HepG2 (cell line): Measurements from ENCODE around the gene CEP128. TPM values are rescaled to one million over a fixed set of nuclear protein-coding genes. Genes with fewer than 3 reads are reported as not detected.

Experiments used
- BRD4 ChIP-seq: sonication (generic); formaldehyde crosslinking; IDR thresholded peaks from 2 replicates; pipeline ENCODE4 v1.4.0; 2020; ENCODE audit warnings: missing genetic modification reagents
- DR1 ChIP-seq: sonication (generic); formaldehyde crosslinking; IDR thresholded peaks from 2 replicates; pipeline ENCODE4 v1.8.0; 2021; ENCODE audit warnings: mild to moderate bottlenecking, missing genetic modification reagents, inconsistent platforms
- HHEX ChIP-seq: IDR thresholded peaks from 2 replicates; pipeline ENCODE4 v1.6.1; 2016; ENCODE audit warnings: control low read depth
- HOXA3 ChIP-seq: sonication (generic); formaldehyde crosslinking; IDR thresholded peaks from 2 replicates; pipeline ENCODE4 v1.5.0; 2020; ENCODE audit warnings: missing genetic modification reagents
- KAT2B ChIP-seq: fragments of 150-350 bp; IDR thresholded peaks from 2 replicates; pipeline ENCODE4 v1.6.1; 2014; ENCODE audit warnings: low read depth, low read length, borderline replicate concordance
- MXI1 ChIP-seq: IDR thresholded peaks from 3 replicates; pipeline ENCODE4 v1.6.1; 2012; ENCODE audit warnings: low read depth, low read length, inconsistent platforms, borderline replicate concordance
- MYC ChIP-seq: sonication (generic); formaldehyde crosslinking; IDR thresholded peaks from 2 replicates; pipeline ENCODE4 v1.9.0; 2021; ENCODE audit warnings: missing genetic modification reagents, borderline replicate concordance
- PRPF4 ChIP-seq: fragments of 200-400 bp; formaldehyde crosslinking; IDR thresholded peaks from 2 replicates; pipeline ENCODE4 v1.6.1; 2016; ENCODE audit warnings: low read length, low read depth; ENCODE audit not compliant: poor library complexity, severe bottlenecking
- RAD21 ChIP-seq: fragments of 450-650 bp; formaldehyde crosslinking; IDR thresholded peaks from 2 replicates; pipeline ENCODE4 v1.5.0; 2020; ENCODE audit warnings: mild to moderate bottlenecking
- SRF ChIP-seq: IDR thresholded peaks from 2 replicates; pipeline ENCODE4 v1.6.1; 2011; ENCODE audit warnings: mild to moderate bottlenecking, low read depth, low read length, moderate library complexity
- STAG1 ChIP-seq: sonication (generic); formaldehyde crosslinking; IDR thresholded peaks from 2 replicates; pipeline ENCODE4 v1.4.0; 2020; ENCODE audit warnings: missing genetic modification reagents
- TBX2 ChIP-seq: sonication (generic); formaldehyde crosslinking; IDR thresholded peaks from 2 replicates; pipeline ENCODE4 v1.5.0; 2020; ENCODE audit warnings: missing genetic modification reagents, mild to moderate bottlenecking, borderline replicate concordance
- TEAD3 ChIP-seq: optimal IDR thresholded peaks from 2 replicates; pipeline ENCODE3; 2016; ENCODE audit warnings: borderline replicate concordance
- THYN1 ChIP-seq: sonication (generic); formaldehyde crosslinking; IDR thresholded peaks from 2 replicates; pipeline ENCODE4 v1.8.1; 2023; ENCODE audit warnings: low read depth, mild to moderate bottlenecking, moderate library complexity, missing genetic modification reagents, borderline replicate concordance
- U2AF2 ChIP-seq: fragments of 200-400 bp; formaldehyde crosslinking; IDR thresholded peaks from 2 replicates; pipeline ENCODE4 v1.6.1; 2017; ENCODE audit warnings: low read depth, mild to moderate bottlenecking, low read length
- ZC3H4 ChIP-seq: sonication (generic); formaldehyde crosslinking; IDR thresholded peaks from 2 replicates; pipeline ENCODE4 v1.4.0; 2020; ENCODE audit warnings: missing genetic modification reagents, borderline replicate concordance
- ZFP36L1 ChIP-seq: sonication (generic); formaldehyde crosslinking; IDR thresholded peaks from 2 replicates; pipeline ENCODE4 v1.8.0; 2022; ENCODE audit warnings: mild to moderate bottlenecking, missing genetic modification reagents, moderate library complexity
- ZNF296 ChIP-seq: sonication (generic); formaldehyde crosslinking; conservative IDR thresholded peaks from 2 replicates; pipeline ENCODE4 v1.5.0; 2020; ENCODE audit warnings: mild to moderate bottlenecking, missing genetic modification reagents
- ZNF317 ChIP-seq: sonication (generic); formaldehyde crosslinking; IDR thresholded peaks from 2 replicates; pipeline ENCODE4 v1.5.0; 2020; ENCODE audit warnings: mild to moderate bottlenecking, missing genetic modification reagents
- ZNF674 ChIP-seq: sonication (generic); formaldehyde crosslinking; IDR thresholded peaks from 2 replicates; pipeline ENCODE4 v1.5.0; 2020; ENCODE audit warnings: low read depth, mild to moderate bottlenecking, missing genetic modification reagents
- polyA plus RNA-seq, 8 experiments: library from polyadenylated mRNA; depleted of rRNA in 3 of 8; stranded (reverse) in 7 of 8; unstranded in 1 of 8; fragments of >200 nt; fragmentation: Illumina TruSeq in 4 of 8; extraction: Trizol in 4 of 8; gene quantifications; 2 replicates each; pipeline versions ENCODE4 v1.2.1 to v1.2.3, GENCODE V29; 2011 to 2016; ENCODE audit warnings: low read depth in 4 of 8, missing spikeins in 1 of 8, mixed read lengths in 1 of 8; ENCODE audit not compliant: insufficient read depth in 1 of 8
- total RNA-seq, 5 experiments: library from RNA; depleted of rRNA; stranded (reverse); fragments of >200 nt; fragmentation: Illumina TruSeq; extraction: Trizol; gene quantifications; 2 replicates each; pipeline ENCODE4 v1.2.3, GENCODE V29; 2016; ENCODE audit warnings: low read depth in 1 of 5
- TF ChIP-seq, protein P1 (sequence below): sonication (generic); formaldehyde crosslinking; IDR thresholded peaks from 2 replicates; pipeline ENCODE4 v1.8.1; 2023; ENCODE audit warnings: mild to moderate bottlenecking, moderate library complexity, missing genetic modification reagents
- TF ChIP-seq, protein P2 (sequence below): sonication (generic); formaldehyde crosslinking; IDR thresholded peaks from 2 replicates; pipeline ENCODE4 v1.4.0; 2020; ENCODE audit warnings: missing genetic modification reagents, borderline replicate concordance
- TF ChIP-seq, protein P3 (sequence below): sonication (generic); formaldehyde crosslinking; IDR thresholded peaks from 2 replicates; pipeline ENCODE4 v1.4.0; 2020; ENCODE audit warnings: missing genetic modification reagents
- TF ChIP-seq, protein P4 (sequence below): sonication (generic); formaldehyde crosslinking; IDR thresholded peaks from 2 replicates; pipeline ENCODE4 v1.5.0; 2020; ENCODE audit warnings: missing genetic modification reagents

The CEP128 gene
- total and polyA plus RNA-seq, 2 of the 13 experiments (the other 11 are each of a cell fraction or from before 2014, with no cell fraction given) = 1.3 to 7.5 TPM

DNA sequence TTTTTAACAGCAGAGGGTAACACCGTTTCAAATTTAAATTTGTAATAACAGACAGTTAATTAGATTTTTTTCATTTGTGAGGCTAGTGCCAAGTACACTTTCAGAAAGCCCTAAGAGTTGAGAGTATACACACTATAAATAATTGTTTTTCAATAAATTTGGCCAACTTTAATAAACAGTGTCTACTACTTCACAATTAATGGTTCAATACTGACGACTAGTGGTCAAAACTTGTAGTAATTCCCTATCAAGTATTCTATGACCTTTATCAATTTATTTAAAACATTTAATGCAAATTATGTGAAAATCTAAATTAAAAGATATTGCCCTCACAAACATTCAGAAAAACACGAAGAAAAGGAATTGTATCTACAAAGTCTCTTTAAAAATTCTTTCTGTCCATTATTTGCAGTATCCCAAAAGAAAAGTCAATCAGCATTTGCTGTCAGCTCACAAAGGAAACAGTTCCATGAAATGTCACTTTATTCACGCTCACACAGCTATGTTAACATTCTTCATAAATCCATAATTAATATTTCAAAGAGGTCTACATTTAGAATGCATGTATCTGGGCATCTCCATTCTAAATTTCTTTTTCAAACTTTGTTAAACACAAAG lies 91.2 kb downstream of the CEP128 start (continued):
- no peak for TF ChIP-seq PRPF4
- TF ChIP-seq STAG1 (CRISPR knock-in tag) = peak; percentile 83
- no peak for TF ChIP-seq HHEX
- TF ChIP-seq, protein P1, sequence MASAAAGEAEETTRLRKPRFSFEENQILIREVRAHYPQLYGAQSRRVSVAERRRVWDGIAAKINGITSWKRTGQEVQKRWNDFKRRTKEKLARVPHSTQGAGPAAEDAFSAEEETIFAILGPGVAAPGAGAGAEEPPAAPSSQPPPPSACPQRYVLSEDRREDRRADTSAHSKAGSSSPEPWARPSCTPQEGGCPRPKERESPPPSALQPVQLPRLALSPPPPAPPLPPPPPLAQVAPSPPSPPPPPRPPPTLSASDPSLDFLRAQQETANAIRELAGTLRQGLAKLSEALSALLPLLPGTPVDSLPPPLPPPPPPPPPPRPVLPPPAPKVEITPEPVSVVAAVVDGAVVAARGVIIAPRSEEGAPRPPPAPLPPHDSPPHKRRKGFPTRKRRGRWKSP = no peak
- TF ChIP-seq DR1 (CRISPR knock-in tag) = no peak
- no peak for TF ChIP-seq MYC (CRISPR knock-in tag)
- TF ChIP-seq ZFP36L1 = no peak
- no peak for TF ChIP-seq U2AF2
- no peak for TF ChIP-seq TBX2 (CRISPR knock-in tag)
- TF ChIP-seq, protein P2, sequence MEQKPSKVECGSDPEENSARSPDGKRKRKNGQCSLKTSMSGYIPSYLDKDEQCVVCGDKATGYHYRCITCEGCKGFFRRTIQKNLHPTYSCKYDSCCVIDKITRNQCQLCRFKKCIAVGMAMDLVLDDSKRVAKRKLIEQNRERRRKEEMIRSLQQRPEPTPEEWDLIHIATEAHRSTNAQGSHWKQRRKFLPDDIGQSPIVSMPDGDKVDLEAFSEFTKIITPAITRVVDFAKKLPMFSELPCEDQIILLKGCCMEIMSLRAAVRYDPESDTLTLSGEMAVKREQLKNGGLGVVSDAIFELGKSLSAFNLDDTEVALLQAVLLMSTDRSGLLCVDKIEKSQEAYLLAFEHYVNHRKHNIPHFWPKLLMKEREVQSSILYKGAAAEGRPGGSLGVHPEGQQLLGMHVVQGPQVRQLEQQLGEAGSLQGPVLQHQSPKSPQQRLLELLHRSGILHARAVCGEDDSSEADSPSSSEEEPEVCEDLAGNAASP (CRISPR knock-in tag) = no peak
- TF ChIP-seq TEAD3 (CRISPR knock-in tag) = no peak
- TF ChIP-seq THYN1 (CRISPR knock-in tag) = no peak
- no peak for TF ChIP-seq ZNF296
- no peak for TF ChIP-seq MXI1
- TF ChIP-seq ZNF674 (CRISPR knock-in tag) = no peak
- TF ChIP-seq, protein P3, sequence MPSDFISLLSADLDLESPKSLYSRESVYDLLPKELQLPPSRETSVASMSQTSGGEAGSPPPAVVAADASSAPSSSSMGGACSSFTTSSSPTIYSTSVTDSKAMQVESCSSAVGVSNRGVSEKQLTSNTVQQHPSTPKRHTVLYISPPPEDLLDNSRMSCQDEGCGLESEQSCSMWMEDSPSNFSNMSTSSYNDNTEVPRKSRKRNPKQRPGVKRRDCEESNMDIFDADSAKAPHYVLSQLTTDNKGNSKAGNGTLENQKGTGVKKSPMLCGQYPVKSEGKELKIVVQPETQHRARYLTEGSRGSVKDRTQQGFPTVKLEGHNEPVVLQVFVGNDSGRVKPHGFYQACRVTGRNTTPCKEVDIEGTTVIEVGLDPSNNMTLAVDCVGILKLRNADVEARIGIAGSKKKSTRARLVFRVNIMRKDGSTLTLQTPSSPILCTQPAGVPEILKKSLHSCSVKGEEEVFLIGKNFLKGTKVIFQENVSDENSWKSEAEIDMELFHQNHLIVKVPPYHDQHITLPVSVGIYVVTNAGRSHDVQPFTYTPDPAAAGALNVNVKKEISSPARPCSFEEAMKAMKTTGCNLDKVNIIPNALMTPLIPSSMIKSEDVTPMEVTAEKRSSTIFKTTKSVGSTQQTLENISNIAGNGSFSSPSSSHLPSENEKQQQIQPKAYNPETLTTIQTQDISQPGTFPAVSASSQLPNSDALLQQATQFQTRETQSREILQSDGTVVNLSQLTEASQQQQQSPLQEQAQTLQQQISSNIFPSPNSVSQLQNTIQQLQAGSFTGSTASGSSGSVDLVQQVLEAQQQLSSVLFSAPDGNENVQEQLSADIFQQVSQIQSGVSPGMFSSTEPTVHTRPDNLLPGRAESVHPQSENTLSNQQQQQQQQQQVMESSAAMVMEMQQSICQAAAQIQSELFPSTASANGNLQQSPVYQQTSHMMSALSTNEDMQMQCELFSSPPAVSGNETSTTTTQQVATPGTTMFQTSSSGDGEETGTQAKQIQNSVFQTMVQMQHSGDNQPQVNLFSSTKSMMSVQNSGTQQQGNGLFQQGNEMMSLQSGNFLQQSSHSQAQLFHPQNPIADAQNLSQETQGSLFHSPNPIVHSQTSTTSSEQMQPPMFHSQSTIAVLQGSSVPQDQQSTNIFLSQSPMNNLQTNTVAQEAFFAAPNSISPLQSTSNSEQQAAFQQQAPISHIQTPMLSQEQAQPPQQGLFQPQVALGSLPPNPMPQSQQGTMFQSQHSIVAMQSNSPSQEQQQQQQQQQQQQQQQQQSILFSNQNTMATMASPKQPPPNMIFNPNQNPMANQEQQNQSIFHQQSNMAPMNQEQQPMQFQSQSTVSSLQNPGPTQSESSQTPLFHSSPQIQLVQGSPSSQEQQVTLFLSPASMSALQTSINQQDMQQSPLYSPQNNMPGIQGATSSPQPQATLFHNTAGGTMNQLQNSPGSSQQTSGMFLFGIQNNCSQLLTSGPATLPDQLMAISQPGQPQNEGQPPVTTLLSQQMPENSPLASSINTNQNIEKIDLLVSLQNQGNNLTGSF (CRISPR knock-in tag) = no peak
- no peak for TF ChIP-seq SRF
- TF ChIP-seq, protein P4, sequence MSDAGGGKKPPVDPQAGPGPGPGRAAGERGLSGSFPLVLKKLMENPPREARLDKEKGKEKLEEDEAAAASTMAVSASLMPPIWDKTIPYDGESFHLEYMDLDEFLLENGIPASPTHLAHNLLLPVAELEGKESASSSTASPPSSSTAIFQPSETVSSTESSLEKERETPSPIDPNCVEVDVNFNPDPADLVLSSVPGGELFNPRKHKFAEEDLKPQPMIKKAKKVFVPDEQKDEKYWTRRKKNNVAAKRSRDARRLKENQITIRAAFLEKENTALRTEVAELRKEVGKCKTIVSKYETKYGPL = no peak
- TF ChIP-seq RAD21 (CRISPR knock-in tag) = peak; percentile 24; the same call in 1 of the 2 replicates
- no peak for TF ChIP-seq ZNF317 (CRISPR knock-in tag)
- TF ChIP-seq KAT2B = no peak
- no peak for TF ChIP-seq BRD4 (CRISPR knock-in tag)
- TF ChIP-seq ZC3H4 = no peak
- TF ChIP-seq HOXA3 = no peak
